Activated CD4-positive, alpha-beta T cell treated with anti-CD3 and anti-CD28 coated beads, Interleukin-2, amount 50 U/mL, for 4 hours (primary cell): ENCODE measurements around the gene SCAMP4.

Source experiments
- DNase-seq, 2 experiments: peaks; one replicate each; pipeline ENCODE4 v3.0.0-alpha.2; 2020

Gene SCAMP4, protein sequence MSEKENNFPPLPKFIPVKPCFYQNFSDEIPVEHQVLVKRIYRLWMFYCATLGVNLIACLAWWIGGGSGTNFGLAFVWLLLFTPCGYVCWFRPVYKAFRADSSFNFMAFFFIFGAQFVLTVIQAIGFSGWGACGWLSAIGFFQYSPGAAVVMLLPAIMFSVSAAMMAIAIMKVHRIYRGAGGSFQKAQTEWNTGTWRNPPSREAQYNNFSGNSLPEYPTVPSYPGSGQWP

DNA sequence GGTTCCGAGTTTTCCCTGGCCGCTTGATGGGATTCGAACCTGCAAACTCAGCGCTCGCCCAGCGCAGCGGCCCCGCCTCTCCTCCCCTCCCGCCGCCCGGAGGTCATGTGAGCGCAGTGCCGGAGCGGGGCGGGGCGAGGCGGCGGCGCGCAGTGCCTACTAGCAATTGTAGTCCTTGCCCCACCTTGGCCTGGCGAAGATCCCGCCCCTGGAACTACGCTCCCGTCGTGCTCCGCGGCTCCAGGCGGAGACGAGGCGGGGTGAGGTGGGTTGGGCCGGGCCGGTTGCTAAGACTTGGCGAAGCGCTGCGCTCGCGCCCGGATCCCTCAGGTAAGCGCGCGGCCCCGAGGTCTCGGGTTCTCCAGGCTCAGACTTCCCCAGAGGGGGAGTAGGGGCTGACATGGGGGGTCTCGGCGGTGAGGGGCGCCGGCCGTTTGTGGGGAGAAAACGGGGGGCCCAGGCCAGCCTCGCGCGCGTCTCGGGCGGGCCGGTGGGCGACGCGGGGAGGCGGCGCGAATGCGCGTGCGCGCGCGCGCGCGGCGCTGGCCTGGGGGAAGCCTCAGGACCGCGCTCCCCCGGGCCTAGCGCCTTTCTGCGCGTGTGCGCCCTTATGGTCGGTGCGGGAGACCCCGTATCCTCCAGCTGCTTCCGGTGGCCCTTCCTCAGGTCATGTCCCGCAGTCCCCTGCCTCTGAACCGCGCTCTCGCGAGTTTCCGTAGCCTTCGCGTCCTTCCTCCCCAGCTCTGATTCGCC is at the start of gene SCAMP4, which contains the start of gene ADAT3:
TSS of gene SCAMP4 (plus strand) at position 290 of the 753 bp plus-strand sequence. CDS start 9,621 bp downstream, outside the sequence.
TSS of gene ADAT3 (plus strand) at position 290 of the 753 bp plus-strand sequence. CDS start 6,649 bp downstream, outside the sequence.
- DNase-seq, result peak; percentile 98 to 99

DNA sequence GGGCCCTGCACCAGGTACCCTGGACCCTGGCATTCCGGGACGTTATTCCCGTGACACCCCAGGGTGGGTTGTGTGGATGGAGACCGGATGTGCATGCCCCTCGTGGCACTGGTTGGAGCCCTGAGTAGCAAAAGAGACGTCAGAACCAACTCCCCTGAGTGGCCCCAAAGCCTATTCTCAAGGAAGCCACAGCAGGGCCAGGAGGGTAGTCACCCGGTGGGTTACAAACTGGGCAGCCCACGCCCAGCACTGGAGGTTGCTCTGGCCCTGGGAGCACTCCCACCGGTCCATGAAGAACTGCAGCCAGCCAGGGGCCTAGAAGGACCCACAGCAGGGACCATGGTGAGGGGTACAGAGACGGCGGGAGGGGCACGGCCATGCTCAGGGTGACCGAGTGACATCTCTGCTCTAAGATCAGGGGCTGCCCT is 49.4 kb upstream of the SCAMP4 start:
- no peak for DNase-seq

DNA sequence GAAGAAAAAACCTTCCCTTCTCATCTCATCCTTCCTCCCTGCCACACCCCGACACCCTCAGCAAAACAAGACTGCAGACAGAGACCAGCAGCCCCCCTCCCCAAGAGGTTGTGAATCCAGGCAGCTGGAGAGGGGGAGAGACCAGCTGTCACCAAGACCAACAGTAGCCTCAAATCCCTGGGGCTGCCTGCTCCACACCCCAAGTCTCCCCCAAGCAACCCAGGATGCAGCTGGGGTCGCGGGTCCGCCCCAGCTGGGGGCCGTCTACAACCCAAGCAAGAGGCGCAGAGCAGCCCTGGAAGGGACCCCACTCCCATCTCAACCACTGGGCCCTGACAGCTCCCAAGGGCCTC is 48.9 kb upstream of the SCAMP4 start:
- no peak for DNase-seq

DNA sequence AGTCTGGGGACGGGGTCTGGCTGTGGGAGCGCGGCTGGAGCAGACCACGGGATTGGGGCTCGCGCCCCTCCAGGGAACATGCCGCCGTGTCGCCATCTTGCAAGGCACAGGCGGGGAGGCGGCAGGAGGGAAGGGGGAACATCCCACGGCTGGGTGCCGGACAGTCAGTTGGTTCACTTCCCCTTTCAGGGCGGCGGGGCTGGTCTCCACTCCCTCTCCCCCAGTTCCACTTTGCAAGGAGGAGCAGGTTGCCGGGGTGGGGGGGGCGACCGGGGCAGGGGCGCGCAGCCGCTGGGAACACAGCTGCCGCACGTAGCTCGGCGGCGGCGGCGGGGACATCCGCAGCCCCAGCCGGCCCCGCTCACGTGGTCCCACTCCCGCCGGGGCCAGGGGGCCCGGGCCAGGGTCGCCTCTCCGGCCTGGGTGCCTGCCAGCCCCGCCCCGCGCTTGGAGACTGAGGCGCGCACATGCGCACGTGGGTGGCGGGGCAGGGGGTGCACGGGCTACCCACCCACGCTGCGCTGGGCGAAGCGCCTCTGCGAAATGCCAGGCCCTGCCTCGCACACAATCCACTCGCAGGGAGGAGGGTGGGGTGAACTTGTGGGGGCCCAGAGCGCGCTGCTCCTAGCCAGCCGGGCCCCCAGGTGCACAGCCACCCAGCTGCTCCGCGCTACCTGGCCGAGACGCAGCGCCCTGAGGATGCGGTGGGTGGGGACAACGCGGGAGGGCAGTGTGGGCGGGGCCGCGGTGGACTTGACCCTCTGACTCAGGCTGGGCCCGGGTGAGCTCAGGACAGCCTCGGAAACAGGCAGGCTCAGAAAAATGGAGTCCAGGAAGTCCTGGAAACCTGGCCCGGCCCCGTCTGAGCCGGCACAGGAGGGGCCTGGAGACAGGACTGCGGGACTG is 48.2 kb upstream of the SCAMP4 start:
- peak; percentile 44 to 58 for DNase-seq

DNA sequence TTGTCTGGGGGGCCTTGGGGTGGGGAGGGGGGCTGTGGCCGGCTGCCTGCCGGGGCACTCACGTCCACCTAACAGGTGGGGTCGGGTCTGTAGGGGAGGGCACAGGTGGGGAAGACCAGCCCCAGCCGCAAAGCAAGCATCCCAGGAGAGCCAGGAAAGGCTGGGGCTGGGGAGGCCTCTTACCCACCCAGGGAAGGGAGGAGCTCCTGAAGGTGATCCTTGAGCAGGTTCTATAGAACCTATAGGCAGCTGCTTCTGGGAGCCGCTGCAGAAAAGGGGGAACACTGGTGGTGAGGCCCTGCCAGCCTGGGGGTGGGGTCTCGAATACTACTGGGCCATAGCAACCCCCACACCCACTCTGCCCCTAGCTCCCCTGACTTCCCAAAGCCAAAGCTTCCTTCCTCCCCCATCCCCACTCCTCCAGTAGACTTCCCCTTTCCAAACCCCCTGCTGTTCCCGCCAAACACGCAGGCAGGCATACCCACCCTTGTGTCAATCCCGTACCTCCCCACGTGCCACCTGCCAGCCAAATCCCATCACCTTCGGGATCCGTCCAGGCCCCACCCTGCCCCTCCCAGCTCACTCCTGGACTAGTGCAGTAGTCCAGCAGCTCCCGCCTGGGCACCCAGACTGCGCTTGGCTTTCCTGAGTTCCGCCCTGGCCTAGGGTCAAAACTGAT is 47.4 kb upstream of the SCAMP4 start:
- DNase-seq, result no peak

DNA sequence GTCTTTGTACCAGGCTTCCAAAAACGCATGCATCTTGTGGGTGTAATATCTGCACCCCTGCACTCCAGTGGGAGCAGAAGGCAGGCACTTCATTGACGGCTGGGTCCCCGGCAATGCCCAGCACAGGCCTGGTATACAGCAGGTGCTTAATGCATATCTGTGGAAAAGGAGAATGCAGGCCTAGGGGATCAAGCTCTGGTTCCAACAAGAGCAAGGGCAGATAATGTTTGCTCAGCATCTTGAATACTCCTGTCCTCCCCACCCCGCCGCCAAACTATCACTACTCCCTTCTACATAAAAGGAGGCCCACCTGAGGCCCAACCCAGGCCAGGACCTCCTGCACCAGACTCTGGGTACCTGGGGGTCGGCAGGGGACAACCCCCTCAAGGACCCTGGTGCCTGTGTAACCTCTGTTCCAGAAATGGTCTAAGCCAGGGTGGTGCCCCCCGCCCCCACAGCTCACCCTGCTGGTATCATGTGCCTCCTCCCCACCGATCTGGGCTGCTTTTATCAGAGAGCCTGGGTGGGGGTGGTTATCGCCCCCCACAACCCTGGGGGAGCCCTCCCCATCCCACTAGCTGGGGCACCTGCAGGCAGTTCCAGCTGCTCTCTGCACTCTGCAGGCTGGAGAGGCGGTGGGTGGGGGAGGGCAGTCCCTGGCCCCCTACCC is 46.7 kb upstream of the SCAMP4 start:
- no peak for DNase-seq

DNA sequence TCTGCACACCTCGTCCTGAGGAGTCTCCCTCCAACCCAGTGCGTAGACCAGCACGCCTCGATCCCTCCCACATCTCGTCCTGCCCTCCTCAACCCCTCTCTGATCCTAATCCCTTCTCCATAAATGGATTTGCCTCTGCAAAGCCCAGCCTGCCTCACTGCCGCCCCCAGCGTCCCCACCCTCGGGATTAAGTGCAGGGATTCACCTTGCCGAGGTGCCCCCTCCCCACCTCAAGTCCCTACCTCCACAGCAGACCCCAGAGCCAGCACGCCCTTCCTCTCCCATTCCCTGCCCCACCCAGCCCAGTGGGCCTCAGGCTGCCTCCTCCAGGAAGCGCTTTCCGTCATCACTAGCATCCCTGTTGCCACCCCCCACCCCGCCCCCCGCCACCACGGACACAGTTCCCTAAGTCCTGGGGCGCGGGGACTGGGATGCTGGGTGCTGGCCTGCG is 45.8 kb upstream of the SCAMP4 start:
- DNase-seq, result no peak

DNA sequence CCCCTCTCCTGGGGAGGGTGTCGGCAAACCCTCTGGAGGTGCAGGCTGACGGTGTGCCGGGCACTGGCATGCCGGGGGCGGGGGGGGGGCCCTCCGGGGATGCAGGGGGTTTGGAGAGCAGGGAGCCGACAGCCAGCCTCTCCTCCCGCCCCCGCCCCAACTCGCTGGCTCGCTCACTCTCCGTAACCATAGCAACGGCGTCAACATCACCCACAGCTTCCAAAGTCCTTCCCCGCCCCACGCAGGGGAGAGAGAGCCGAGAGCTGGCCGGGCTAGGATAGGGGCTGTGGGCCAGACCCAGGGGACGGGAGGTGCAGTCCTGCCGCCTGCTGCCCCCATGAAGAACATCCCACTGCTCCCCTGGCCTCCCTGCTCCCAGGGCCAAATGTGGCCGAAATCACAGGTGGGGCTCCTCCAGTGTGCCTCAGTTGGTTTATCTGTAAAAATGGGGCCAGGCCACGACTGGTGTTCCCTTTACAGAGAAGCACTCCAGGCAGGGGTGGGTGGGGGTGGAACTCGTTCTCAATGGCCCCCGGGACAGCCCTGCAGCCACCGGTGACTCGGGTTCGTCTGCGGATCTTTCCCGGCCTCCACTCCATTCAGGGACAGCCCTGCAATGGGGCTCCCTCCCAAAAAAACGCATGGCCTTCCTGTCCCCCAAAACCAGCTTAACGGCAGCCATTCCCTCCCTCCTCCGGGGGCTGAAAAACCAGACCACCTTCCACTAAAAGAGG is 45.0 kb upstream of the SCAMP4 start:
- DNase-seq, result peak; percentile 46 to 56

DNA sequence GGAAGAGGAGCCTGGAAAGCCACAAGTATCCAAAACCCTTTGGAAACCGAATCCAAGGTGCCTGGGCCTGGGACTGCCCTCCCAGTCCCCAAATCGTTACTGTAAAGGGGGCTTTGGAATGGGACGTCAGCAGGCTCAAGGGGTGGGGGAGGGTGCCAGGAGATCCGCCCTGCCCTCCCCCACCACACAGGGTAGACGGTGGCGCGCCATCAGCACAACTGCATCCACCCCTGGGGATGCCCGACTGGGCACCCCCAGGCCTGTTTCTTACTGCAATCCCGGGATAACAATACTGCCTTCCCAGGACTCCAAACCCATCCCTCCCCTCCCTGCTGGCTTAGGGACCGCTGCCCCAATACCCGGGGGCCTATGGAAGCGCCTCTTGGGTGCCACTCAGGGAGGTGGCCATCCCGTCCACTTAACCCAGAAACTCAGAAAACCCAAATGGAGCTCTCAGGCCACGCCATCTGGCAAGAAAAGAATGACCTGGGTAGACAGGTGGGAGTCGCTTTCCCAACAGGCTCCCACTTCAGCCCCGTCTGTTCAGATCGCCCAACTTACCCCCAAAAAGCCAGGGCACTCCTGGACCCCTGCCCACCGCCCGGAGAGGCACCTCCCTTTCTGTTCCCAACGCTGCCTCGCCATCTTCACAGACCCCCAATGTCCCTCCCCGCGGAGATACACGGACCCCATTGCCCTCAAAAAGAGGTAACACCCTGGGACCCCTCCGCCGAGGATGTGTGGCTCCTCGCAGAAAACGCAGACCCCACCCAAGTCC is 44.2 kb upstream of the SCAMP4 start:
- DNase-seq, result no peak

DNA sequence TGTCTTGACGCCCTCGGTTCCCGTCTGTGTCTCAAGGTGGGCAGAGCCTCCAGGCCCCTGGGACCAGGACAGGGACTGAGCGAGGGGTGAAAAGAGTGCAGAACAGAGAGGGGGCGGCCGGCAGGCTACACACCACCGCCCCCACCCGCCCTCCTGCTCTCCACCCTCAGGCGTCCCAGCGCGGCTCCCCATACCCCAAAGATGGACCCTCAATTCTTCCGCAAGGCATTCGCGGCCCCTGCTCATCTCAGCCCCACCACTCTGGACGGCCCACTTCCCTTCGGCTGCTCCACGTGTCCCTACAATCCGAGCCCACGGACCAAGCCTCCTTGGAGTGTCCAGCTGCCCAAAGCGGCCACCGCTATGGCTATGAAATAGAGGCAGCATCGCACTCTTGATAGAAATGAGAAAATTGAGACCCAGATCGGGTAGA is 43.6 kb upstream of the SCAMP4 start:
- no peak for DNase-seq

DNA sequence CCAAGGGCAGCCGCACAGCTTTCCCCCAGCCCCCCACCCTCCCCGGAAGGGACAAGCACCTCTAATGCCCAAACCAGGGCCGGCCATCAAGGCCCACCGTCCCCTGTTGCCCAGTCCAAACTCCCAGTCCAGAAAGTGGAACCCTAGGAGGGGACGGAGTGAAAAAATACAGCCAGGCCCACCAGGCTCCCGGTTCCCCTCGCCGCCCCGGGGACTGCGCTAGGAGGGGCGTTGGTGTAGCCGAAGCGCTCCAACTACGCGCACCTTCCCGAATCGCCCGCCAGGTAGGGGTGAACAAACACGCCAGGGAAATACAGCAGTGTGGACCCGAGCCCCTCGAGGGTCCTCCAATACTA is 43.2 kb upstream of the SCAMP4 start:
- no peak for DNase-seq

DNA sequence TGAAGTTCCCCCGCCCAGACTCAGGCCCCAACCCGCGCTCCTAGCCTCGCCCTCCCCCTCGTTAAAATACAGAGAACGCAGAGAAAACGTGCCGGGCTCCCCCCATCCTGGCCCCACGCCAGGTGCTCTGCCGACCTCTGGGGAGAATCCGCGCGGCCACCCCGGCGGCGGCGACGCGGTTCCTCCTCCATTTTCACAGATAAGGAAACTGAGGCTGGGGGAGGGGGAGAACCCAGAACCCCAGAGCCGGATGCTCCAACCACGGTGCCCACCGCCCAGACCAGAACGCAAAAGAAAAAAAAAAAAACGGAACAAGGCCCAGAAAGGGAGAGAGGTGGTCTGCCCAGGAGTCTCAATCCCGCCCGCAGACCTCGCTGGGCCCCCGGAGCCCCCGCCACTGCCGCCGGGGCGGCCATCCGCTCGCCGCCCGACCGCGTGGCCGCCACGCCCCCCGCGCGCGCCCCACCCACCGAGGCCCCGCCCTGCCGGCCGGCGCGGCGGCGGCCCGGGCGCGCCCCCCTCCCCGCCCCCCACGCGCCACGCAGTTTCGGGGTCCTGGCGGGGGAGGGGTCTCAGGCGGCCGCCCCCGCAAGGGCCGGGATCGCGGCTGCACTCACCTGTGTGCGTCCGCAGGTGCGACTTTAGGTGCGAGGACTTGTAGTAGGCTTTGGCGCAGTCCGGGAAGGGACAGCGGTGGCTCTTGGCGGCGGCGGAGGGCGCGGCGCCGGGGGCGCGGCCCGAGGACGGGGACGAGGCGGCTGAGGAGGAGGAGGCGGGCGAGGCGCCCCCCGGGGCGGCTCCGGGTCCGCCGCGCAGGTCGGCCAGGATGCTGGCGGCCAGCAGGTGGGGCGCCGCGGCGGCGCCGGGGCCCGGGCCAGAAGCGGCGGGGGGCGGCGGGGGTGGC is 42.5 kb upstream of the SCAMP4 start:
- peak in 1 of 2 experiments; percentile 43 for DNase-seq

DNA sequence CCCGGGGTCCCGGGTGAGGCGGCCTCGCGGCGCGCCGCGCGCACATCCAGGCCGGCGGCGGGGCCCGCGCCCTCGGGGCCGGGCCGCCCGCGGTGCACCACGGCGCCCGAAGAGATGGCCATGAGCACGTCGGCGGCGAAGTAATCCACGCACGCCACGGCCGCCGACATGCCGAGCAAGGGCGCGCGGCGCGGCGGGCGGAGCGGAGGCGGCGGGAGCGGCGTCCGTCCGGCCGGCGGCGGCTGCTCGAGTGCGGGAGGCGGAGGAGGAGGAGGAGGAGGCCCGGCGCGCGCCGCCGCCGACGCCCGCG is 41.9 kb upstream of the SCAMP4 start, which contains the start of gene KLF16:
TSS of gene KLF16 (minus strand) at position 252 of the 310 bp plus-strand sequence. CDS start at position 170, 82 bp downstream.
- no peak for DNase-seq

DNA sequence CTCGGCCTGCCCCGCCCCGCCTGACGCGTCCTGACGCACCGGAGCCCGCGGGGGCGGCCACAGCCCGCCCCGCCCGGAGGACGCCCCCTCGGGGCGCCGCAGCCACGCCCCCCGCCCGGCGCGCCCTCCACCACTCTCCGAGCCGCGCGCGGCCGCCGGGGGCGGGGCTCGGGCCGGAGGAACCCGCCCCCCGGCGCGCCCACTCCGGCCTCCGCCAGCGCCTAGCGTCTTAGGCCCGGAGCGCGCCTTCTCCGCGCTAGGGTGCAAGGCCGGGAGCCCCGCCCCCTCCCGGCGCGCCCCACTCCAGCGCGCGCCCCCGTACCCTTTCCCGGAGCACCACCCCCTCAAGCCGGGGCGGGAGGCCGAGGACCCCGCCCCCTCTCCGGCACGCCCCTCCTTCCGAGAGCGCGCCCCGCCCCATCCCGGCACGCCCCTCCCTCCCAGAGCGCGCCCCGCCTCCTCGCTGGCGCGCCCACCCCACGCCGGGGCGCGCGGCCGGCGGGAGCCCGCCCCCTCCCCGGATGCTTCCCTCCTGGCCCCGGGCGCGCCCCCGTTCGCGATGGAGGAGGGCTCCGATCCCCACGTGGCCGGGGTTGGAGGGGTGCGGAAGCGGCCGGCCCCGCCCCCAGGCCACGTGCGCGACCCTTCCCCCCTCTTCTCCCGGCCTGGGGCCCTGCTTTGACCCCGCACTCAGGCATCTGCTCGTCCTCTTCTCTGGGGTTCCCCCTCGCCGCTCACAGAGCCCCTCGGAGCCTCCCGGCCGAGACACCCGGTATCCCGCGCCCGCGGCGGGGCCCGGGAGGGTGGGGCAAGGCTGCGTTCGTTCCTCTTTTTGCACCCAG is 41.3 kb upstream of the SCAMP4 start:
- peak; percentile 89 to 93 for DNase-seq

DNA sequence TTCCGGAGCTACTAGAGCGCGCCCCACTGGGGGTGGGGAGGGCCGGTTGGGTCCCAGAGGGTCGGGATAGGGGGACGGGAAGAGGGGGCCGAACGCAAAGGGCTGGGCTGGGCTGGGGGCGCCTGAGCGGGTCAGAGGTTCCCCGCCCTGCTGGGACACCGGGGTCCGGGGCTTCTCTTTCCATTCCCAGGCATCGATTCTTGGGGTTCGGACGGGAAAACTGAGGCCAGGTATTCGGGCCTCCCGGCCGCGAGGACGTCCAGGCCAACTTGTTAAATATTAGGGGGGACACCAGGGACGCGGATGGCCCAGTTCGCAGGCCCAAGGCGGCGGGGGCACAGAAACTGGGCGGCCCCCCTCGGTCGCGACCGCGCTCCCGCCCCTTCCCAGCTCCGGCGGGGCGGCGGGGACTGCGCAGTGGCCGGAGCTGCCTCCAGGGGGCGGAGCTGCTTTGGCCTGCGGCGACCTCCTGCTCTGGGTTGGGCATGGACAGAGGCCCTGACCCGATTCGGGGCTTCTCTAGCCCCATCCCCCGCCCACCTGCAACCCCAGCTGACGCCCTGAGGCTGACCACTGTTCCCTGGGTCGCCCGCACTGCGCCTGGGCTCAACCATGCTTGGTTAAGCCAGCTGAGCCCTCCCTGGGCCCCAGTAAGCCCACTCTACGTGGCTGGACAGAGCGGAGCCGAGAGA is 40.6 kb upstream of the SCAMP4 start:
- DNase-seq, result peak; percentile 45 to 52

DNA sequence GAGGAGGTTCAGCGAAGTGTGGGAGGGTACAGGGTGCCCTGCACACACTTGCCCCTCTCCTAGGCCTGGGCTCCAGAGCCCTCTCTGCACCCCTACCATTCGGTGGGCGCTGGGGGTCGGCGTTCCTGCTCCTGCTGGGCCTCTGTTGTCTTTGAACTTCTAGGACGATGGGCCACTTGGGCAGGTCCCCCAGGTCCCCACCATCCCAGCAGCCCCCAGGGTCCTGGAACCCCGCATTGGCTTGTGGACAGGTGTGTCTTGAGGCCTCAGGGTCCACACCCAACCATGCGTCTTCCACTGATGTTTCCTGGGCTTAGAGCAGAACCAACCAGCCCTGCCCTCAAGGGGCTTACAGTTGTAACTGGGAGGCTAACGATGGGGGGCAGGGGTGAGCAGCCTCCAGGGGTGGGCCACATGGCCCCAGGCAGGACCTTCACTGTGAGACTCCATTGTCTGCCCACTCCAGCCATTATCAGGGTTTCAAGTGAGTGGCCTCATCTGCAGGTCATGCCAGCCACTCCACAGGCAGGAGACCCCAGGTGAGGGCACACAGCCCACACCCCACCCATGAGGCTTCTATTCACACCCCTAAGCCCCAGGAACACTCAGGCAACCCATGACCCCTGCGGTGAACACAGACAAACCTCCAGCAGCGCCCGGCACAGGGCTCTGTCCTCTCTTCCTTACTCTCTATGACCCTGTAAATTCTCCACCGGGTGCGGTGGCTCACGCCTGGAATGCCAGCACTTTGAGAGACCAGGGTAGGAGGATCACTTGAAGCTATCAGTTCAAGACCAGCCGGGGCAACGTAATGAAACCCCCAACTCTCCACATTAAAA is 39.8 kb upstream of the SCAMP4 start:
- no peak for DNase-seq
